H9 (cell line): ENCODE measurements around the gene RTL9. TPM values are rescaled to one million over a fixed set of nuclear protein-coding genes. Genes with fewer than 3 reads are reported as not detected.

ENCODE experiments used
- DNase-seq: peaks from one replicate; pipeline ENCODE4 v3.0.0-alpha.2; 2017
- H2AFZ ChIP-seq: one replicate; pipeline ENCODE4 v1.6.1; 2013; ENCODE audit warnings: mild to moderate bottlenecking, low read length, control low read depth, moderate library complexity
- H2AK5ac ChIP-seq: 2 replicates; pipeline ENCODE4 v1.6.1; 2013; ENCODE audit warnings: low read length, control low read depth, mixed read lengths; ENCODE audit not compliant: insufficient read length
- H2BK120ac ChIP-seq: one replicate; pipeline ENCODE4 v1.6.1; 2013; ENCODE audit warnings: low read depth, mild to moderate bottlenecking, low read length, control low read depth, inconsistent platforms; ENCODE audit not compliant: poor library complexity, severe bottlenecking
- H2BK12ac ChIP-seq: 2 replicates; pipeline ENCODE4 v1.6.1; 2013; ENCODE audit warnings: low read length, control low read depth, mixed read lengths, low read depth; ENCODE audit not compliant: insufficient read length
- H2BK15ac ChIP-seq: 2 replicates; pipeline ENCODE4 v1.6.1; 2013; ENCODE audit warnings: low read depth, low read length, control low read depth
- H2BK20ac ChIP-seq: one replicate; pipeline ENCODE4 v1.6.1; 2013; ENCODE audit warnings: low read depth, mild to moderate bottlenecking, low read length, control low read depth, inconsistent platforms; ENCODE audit not compliant: poor library complexity, severe bottlenecking
- H2BK5ac ChIP-seq: 2 replicates; pipeline ENCODE4 v1.6.1; 2013; ENCODE audit warnings: low read length, control low read depth, mixed read lengths; ENCODE audit not compliant: insufficient read length
- H3K14ac ChIP-seq: 2 replicates; pipeline ENCODE4 v1.6.1; 2013; ENCODE audit warnings: low read length, control low read depth; ENCODE audit not compliant: insufficient read depth
- H3K18ac ChIP-seq: 2 replicates; pipeline ENCODE4 v1.6.1; 2013; ENCODE audit warnings: low read depth, mild to moderate bottlenecking, mixed read lengths, low read length, control low read depth; ENCODE audit not compliant: insufficient read length
- H3K23ac ChIP-seq: 2 replicates; pipeline ENCODE4 v1.6.1; 2013; ENCODE audit warnings: low read length, control low read depth, mixed read lengths, low read depth; ENCODE audit not compliant: insufficient read length
- H3K23me2 ChIP-seq: 2 replicates; pipeline ENCODE4 v1.6.1; 2013; ENCODE audit warnings: low read depth, mild to moderate bottlenecking, mixed read lengths, low read length, control low read depth; ENCODE audit not compliant: insufficient read length, poor library complexity, severe bottlenecking
- H3K27ac ChIP-seq: 2 replicates; pipeline ENCODE4 v1.5.1; 2013; ENCODE audit warnings: low read length, control low read depth, mixed read lengths, low read depth; ENCODE audit not compliant: insufficient read length
- H3K27me3 ChIP-seq: 2 replicates; pipeline ENCODE4 v1.6.1; 2013; ENCODE audit warnings: low read length, control low read depth, inconsistent platforms; ENCODE audit not compliant: insufficient read depth
- H3K4ac ChIP-seq: 2 replicates; pipeline ENCODE4 v1.6.1; 2013; ENCODE audit warnings: low read depth, mild to moderate bottlenecking, control low read depth, inconsistent platforms, low read length, moderate library complexity
- H3K4me1 ChIP-seq: 2 replicates; pipeline ENCODE4 v1.6.1; 2013; ENCODE audit warnings: low read length, control low read depth, inconsistent platforms; ENCODE audit not compliant: insufficient read depth
- H3K4me2 ChIP-seq: 2 replicates; pipeline ENCODE4 v1.6.1; 2013; ENCODE audit warnings: low read length, control low read depth, mixed read lengths; ENCODE audit not compliant: insufficient read length, insufficient read depth
- H3K56ac ChIP-seq: 2 replicates; pipeline ENCODE4 v1.6.1; 2013; ENCODE audit warnings: low read depth, mild to moderate bottlenecking, mixed read lengths, low read length, control low read depth; ENCODE audit not compliant: insufficient read length
- H3K79me1 ChIP-seq: 2 replicates; pipeline ENCODE4 v1.6.1; 2013; ENCODE audit warnings: low read depth, mild to moderate bottlenecking, moderate library complexity, low read length, control low read depth, inconsistent platforms; ENCODE audit not compliant: insufficient read depth, poor library complexity, severe bottlenecking
- H3K79me2 ChIP-seq: 2 replicates; pipeline ENCODE4 v1.6.1; 2013; ENCODE audit warnings: low read length, control low read depth, inconsistent platforms; ENCODE audit not compliant: insufficient read depth
- H3K9ac ChIP-seq: 2 replicates; pipeline ENCODE4 v1.6.1; 2013; ENCODE audit warnings: low read length, control low read depth, mixed read lengths; ENCODE audit not compliant: insufficient read length; ENCODE audit errors: extremely low read depth
- H3K9me3 ChIP-seq: one replicate; pipeline ENCODE4 v1.6.1; 2013; ENCODE audit warnings: low read depth, low read length, inconsistent platforms; ENCODE audit not compliant: control insufficient read depth
- H3T11ph ChIP-seq: one replicate; pipeline ENCODE4 v1.6.1; 2013; ENCODE audit warnings: mild to moderate bottlenecking, low read length, control low read depth, inconsistent platforms
- H4K20me1 ChIP-seq: one replicate; pipeline ENCODE4 v1.6.1; 2013; ENCODE audit not compliant: control insufficient read depth, insufficient read length, insufficient read depth
- H4K5ac ChIP-seq: 2 replicates; pipeline ENCODE4 v1.6.1; 2013; ENCODE audit warnings: low read depth, mild to moderate bottlenecking, mixed read lengths, low read length, control low read depth; ENCODE audit not compliant: insufficient read length
- H4K8ac ChIP-seq: replicated peaks from 2 replicates; pipeline ENCODE4 v1.6.1; 2013; ENCODE audit warnings: low read length, control low read depth, mixed read lengths, low read depth; ENCODE audit not compliant: insufficient read length
- H4K91ac ChIP-seq: 2 replicates; pipeline ENCODE4 v1.6.1; 2013; ENCODE audit warnings: low read depth, mild to moderate bottlenecking, moderate library complexity, mixed read lengths, low read length, control low read depth; ENCODE audit not compliant: insufficient read length
- H3K27ac Mint-ChIP-seq, 3 experiments: 2 replicates in 2 of 3; 3 replicates in 1 of 3; pipeline ENCODE4 v1.8.0; 2020 to 2021; ENCODE audit warnings: mixed read lengths in 3 of 3, mild to moderate bottlenecking in 1 of 3, moderate library complexity in 1 of 3
- H3K27me3 Mint-ChIP-seq: 2 replicates; pipeline ENCODE4 v1.8.0; 2021; ENCODE audit warnings: low read depth, mild to moderate bottlenecking, moderate library complexity, mixed read lengths
- H3K36me3 Mint-ChIP-seq, 3 experiments: 2 replicates in 2 of 3; 3 replicates in 1 of 3; pipeline ENCODE4 v1.8.0; 2020 to 2021; ENCODE audit warnings: low read depth in 3 of 3, mixed read lengths in 3 of 3; ENCODE audit not compliant: insufficient read depth in 1 of 3
- H3K4me1 Mint-ChIP-seq, 2 experiments: 2 replicates each; pipeline ENCODE4 v1.8.0; 2020; ENCODE audit warnings: mixed read lengths in 2 of 2
- H3K4me3 Mint-ChIP-seq, 2 experiments: 2 replicates in 1 of 2; 3 replicates in 1 of 2; pipeline ENCODE4 v1.8.0; 2020 to 2021; ENCODE audit warnings: mild to moderate bottlenecking in 2 of 2, mixed read lengths in 2 of 2, moderate library complexity in 1 of 2
- H3K9me3 Mint-ChIP-seq, 2 experiments: 2 replicates in 1 of 2; 3 replicates in 1 of 2; pipeline ENCODE4 v1.8.0; 2020; ENCODE audit warnings: mild to moderate bottlenecking in 2 of 2, mixed read lengths in 2 of 2, moderate library complexity in 1 of 2
- WGBS: extraction: QIAGEN DNeasy Blood & Tissue Kit; methylation state at CpG from one replicate; pipeline ENCODE4 v1.1.7; 2013; ENCODE audit warnings: missing lambda C conversion rate, low lambda C conversion rate, mixed read lengths; ENCODE audit not compliant: insufficient read length; ENCODE audit errors: extremely low coverage; 5-methylcytosine and 5-hydroxymethylcytosine counted together
- total RNA-seq: library from RNA; stranded (reverse); gene quantifications from 2 replicates; pipeline ENCODE4 v1.2.1, GENCODE V29; 2021
- TF ChIP-seq, protein P1 (sequence below): fragments of 200-600 bp; sonication (generic); conservative IDR thresholded peaks from 3 replicates; pipeline ENCODE4 v1.8.0; 2021; ENCODE audit warnings: antibody characterized with exemption, mild to moderate bottlenecking

The RTL9 gene
- total RNA-seq, 1 experiment from 2014 or later: 0.13 TPM

DNA sequence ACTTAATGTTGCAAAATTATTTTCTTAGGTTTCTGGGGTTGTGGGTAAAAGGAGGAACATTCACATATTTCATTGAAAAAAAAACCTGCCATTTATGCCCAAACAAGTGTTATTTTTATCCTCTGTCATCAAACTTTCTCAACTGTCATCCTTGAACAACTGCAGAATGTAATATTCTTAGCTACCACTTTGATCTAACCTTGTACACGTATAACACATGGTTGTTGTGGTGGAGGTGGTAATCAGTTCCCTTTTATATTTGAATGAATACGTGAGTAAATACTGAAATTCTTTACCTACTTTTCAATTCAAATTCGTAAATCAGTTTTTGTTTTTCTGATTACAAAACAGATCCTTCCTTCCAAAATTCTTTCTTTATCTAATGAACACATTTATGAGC is 37.0 kb upstream of the RTL9 start:
- Histone ChIP-seq H3K23ac (no peak overlapping the region), H3K14ac (no peak overlapping the region), H4K20me1 (no peaks in the 10 kb centered on the region), H2BK12ac (no peak overlapping the region), H3K79me1 (no peaks in the 10 kb centered on the region), H3K27ac (no peak overlapping the region), H2BK5ac (no peak overlapping the region), H3K56ac (no peak overlapping the region), H3K23me2 (peaks cover 8% of the 10 kb centered on the region), H3K18ac (no peak overlapping the region), H4K8ac (no peak overlapping the region), H3K9me3 (no peaks in the 10 kb centered on the region), H2AK5ac (no peak overlapping the region), H4K5ac (no peak overlapping the region), H3K27me3 (no peaks in the 10 kb centered on the region), H3K4me2 (no peak overlapping the region), H3K4me1 (peaks cover 2% of the 10 kb centered on the region; the same call in 1 of the 2 replicates), H2BK20ac (no peak overlapping the region), H3K4ac (no peak overlapping the region), H3K9ac (no peak overlapping the region), H3T11ph (no peak overlapping the region), H4K91ac (no peak overlapping the region), H2AFZ (no peak overlapping the region), H2BK120ac (no peak overlapping the region), H2BK15ac (no peak overlapping the region), H3K79me2 (no peaks in the 10 kb centered on the region; the same call in 1 of the 2 replicates)
- WGBS: no CpG with 5 or more reads among the region's 3 CpGs
- Mint-ChIP-seq H3K4me3 (no peak overlapping the region), H3K27me3 (no peaks in the 10 kb centered on the region), H3K36me3 (no peaks in the 10 kb centered on the region), H3K27ac (no peak overlapping the region), H3K9me3 (peaks cover 3 to 6% of the 10 kb centered on the region in 2 experiments; a peak in 1 of 5 replicates), H3K4me1 (peaks cover 39 to 46% of the 10 kb centered on the region in 2 experiments)
- TF ChIP-seq, protein P1, sequence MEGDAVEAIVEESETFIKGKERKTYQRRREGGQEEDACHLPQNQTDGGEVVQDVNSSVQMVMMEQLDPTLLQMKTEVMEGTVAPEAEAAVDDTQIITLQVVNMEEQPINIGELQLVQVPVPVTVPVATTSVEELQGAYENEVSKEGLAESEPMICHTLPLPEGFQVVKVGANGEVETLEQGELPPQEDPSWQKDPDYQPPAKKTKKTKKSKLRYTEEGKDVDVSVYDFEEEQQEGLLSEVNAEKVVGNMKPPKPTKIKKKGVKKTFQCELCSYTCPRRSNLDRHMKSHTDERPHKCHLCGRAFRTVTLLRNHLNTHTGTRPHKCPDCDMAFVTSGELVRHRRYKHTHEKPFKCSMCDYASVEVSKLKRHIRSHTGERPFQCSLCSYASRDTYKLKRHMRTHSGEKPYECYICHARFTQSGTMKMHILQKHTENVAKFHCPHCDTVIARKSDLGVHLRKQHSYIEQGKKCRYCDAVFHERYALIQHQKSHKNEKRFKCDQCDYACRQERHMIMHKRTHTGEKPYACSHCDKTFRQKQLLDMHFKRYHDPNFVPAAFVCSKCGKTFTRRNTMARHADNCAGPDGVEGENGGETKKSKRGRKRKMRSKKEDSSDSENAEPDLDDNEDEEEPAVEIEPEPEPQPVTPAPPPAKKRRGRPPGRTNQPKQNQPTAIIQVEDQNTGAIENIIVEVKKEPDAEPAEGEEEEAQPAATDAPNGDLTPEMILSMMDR: no peak
- no peak for DNase-seq
